Duodenal mucosa (tissue), 2 donors: ENCODE results near the gene NAA50.

Experiments used
- H3K27ac ChIP-seq: one replicate; pipeline ENCODE4 v1.7.0; 2013; ENCODE audit warnings: low read depth, low read length
- H3K27me3 ChIP-seq, 2 donors: one replicate each; pipeline ENCODE4 v1.7.0; 2013; ENCODE audit warnings: low read length in 2 of 2, control low read depth in 1 of 2; ENCODE audit not compliant: insufficient read depth in 2 of 2, control insufficient read depth in 1 of 2
- H3K36me3 ChIP-seq, 2 donors: one replicate each; pipeline ENCODE4 v1.7.0; 2013; ENCODE audit warnings: low read length in 2 of 2, control low read depth in 1 of 2; ENCODE audit not compliant: insufficient read depth in 2 of 2, control insufficient read depth in 1 of 2
- H3K4me1 ChIP-seq, 2 donors: one replicate each; pipeline ENCODE4 v1.7.0; 2013; ENCODE audit warnings: low read length in 2 of 2, control low read depth in 1 of 2; ENCODE audit not compliant: insufficient read depth in 2 of 2, control insufficient read depth in 1 of 2
- H3K4me3 ChIP-seq, 2 donors: one replicate each; pipeline ENCODE4 v1.7.0; 2013; ENCODE audit warnings: low read length in 2 of 2, low read depth in 1 of 2
- H3K9ac ChIP-seq, 2 donors: one replicate each; pipeline ENCODE4 v1.7.0; 2013; ENCODE audit warnings: low read length in 2 of 2, low read depth in 1 of 2
- H3K9me3 ChIP-seq, 2 donors: one replicate each; pipeline ENCODE4 v1.7.0; 2013; ENCODE audit warnings: low read length in 2 of 2, control low read depth in 1 of 2; ENCODE audit not compliant: control insufficient read depth in 1 of 2

Gene NAA50

GRCh38 chr3:113668015-113668414 lies 78.0 kb downstream of the NAA50 start:
- Histone ChIP-seq H3K9ac (no peak overlapping the region), H3K27me3 (no peaks in the 10 kb centered on the region), H3K27ac (no peak overlapping the region), H3K4me3 (no peak overlapping the region), H3K9me3 (no peaks in the 10 kb centered on the region), H3K4me1 (peaks cover 12 to 20% of the 10 kb centered on the region in 2 donors), H3K36me3 (peaks cover 10 to 11% of the 10 kb centered on the region in 2 donors)
